Neural progenitor cell (in vitro differentiated cells): ENCODE results near the gene SLC25A45. TPM values are rescaled to one million over a fixed set of nuclear protein-coding genes. Genes with fewer than 3 reads are reported as not detected.

Experiments
- DNase-seq: peaks from one replicate; pipeline ENCODE4 v3.0.0-alpha.2; 2016; ENCODE audit warnings: low spot score
- H2AFZ ChIP-seq: fragments of 200-600 bp; sonication (generic); replicated peaks from 2 replicates; pipeline ENCODE4 v1.6.1; 2016; ENCODE audit warnings: antibody characterized with exemption
- H3F3A ChIP-seq: fragments of 200-600 bp; sonication (generic); 2 replicates; pipeline ENCODE4 v1.6.1; 2016; ENCODE audit warnings: antibody characterized with exemption, low read depth
- H3K27ac ChIP-seq: fragments of 200-600 bp; sonication (generic); 2 replicates; pipeline ENCODE4 v1.5.1; 2016; ENCODE audit warnings: mild to moderate bottlenecking
- H3K27me3 ChIP-seq: fragments of 200-600 bp; sonication (generic); 2 replicates; pipeline ENCODE4 v1.6.1; 2016; ENCODE audit warnings: mild to moderate bottlenecking, moderate library complexity
- H3K36me3 ChIP-seq: fragments of 200-600 bp; sonication (generic); 2 replicates; pipeline ENCODE4 v1.5.1; 2016
- H3K4me1 ChIP-seq: fragments of 200-600 bp; sonication (generic); 2 replicates; pipeline ENCODE4 v1.6.1; 2016; ENCODE audit warnings: mixed run types
- H3K4me2 ChIP-seq: fragments of 200-600 bp; sonication (generic); 2 replicates; pipeline ENCODE4 v1.6.1; 2016
- H3K4me3 ChIP-seq: fragments of 200-600 bp; sonication (generic); 2 replicates; pipeline ENCODE4 v1.5.1; 2016
- H3K79me2 ChIP-seq: fragments of 200-600 bp; sonication (generic); 2 replicates; pipeline ENCODE4 v1.6.1; 2016; ENCODE audit warnings: low read depth
- H3K9ac ChIP-seq: fragments of 200-600 bp; sonication (generic); 2 replicates; pipeline ENCODE4 v1.6.1; 2016
- H3K9me3 ChIP-seq: fragments of 200-600 bp; sonication (generic); 2 replicates; pipeline ENCODE4 v1.5.1; 2016; ENCODE audit warnings: low read depth
- H4K20me1 ChIP-seq: fragments of 200-600 bp; sonication (generic); 2 replicates; pipeline ENCODE4 v1.6.1; 2016; ENCODE audit warnings: low read depth
- H3K27ac Mint-ChIP-seq: 3 replicates; pipeline ENCODE4 v1.8.0; 2021; ENCODE audit warnings: mixed read lengths
- H3K27me3 Mint-ChIP-seq: 2 replicates; pipeline ENCODE4 v1.8.0; 2022; ENCODE audit warnings: low read depth, mild to moderate bottlenecking, inconsistent platforms, moderate library complexity, mixed read lengths; ENCODE audit not compliant: insufficient read depth
- H3K36me3 Mint-ChIP-seq: 3 replicates; pipeline ENCODE4 v1.8.0; 2021; ENCODE audit warnings: mixed read lengths
- H3K4me1 Mint-ChIP-seq: 3 replicates; pipeline ENCODE4 v1.8.0; 2021; ENCODE audit warnings: mixed read lengths
- H3K4me3 Mint-ChIP-seq: 3 replicates; pipeline ENCODE4 v1.8.0; 2021; ENCODE audit warnings: mild to moderate bottlenecking, moderate library complexity, mixed read lengths
- H3K9me3 Mint-ChIP-seq: 3 replicates; pipeline ENCODE4 v1.8.0; 2020; ENCODE audit warnings: mixed read lengths
- CTCF ChIP-seq: fragments of 200-600 bp; sonication (generic); IDR thresholded peaks from 2 replicates; pipeline ENCODE4 v1.5.1; 2017; ENCODE audit warnings: antibody characterized with exemption, mild to moderate bottlenecking
- EZH2 ChIP-seq: fragments of 200-600 bp; sonication (generic); IDR thresholded peaks from 2 replicates; pipeline ENCODE4 v1.6.1; 2017; ENCODE audit warnings: antibody characterized with exemption, mild to moderate bottlenecking, moderate library complexity
- EZH2phosphoT487 ChIP-seq: fragments of 200-600 bp; sonication (generic); IDR thresholded peaks from 2 replicates; pipeline ENCODE4 v1.6.1; 2017; ENCODE audit warnings: antibody characterized with exemption
- total RNA-seq: library from RNA; depleted of rRNA; stranded (reverse); fragments of >200 nt; gene quantifications from 2 replicates; pipeline ENCODE4 v1.2.3, GENCODE V29; 2015; ENCODE audit warnings: low replicate concordance

Gene SLC25A45
- total RNA-seq, 1 donor from 2014 or later: 0.47 TPM

GRCh38 chr11:65425105-65425970 lies 42.9 kb upstream of the SLC25A45 start:
- peaks cover 4% of the 10 kb centered on the region for H4K20me1 ChIP-seq
- peaks cover 33% of the 10 kb centered on the region for H3K4me1 ChIP-seq
- no peak overlapping the region for H2AFZ ChIP-seq
- H3K9ac ChIP-seq: no peak overlapping the region
- peak overlapping the region; percentile 44 for H3K4me2 ChIP-seq
- H3K27me3 ChIP-seq: no peaks in the 10 kb centered on the region
- no peaks in the 10 kb centered on the region for H3K9me3 ChIP-seq
- peaks cover 84% of the 10 kb centered on the region for H3K4me1 Mint-ChIP-seq
- H3F3A ChIP-seq: peaks cover 22% of the 10 kb centered on the region
- H3K4me3 Mint-ChIP-seq: peak overlapping the region; percentile 75
- DNase-seq: peak; percentile 36
- peaks cover 5% of the 10 kb centered on the region for H3K36me3 Mint-ChIP-seq
- peaks cover 54% of the 10 kb centered on the region for H3K79me2 ChIP-seq
- no peaks in the 10 kb centered on the region for H3K36me3 ChIP-seq
- H3K27ac ChIP-seq: no peak overlapping the region
- H3K4me3 ChIP-seq: no peak overlapping the region
- H3K27ac Mint-ChIP-seq: no peak overlapping the region
- no peak for TF ChIP-seq EZH2phosphoT487
- TF ChIP-seq EZH2: no peak
- TF ChIP-seq CTCF: no peak
- H3K27me3 Mint-ChIP-seq: peaks cover 17% of the 10 kb centered on the region
- H3K9me3 Mint-ChIP-seq: no peaks in the 10 kb centered on the region

- DNase-seq: no peak
- peak overlapping the region; percentile 75 for H3K4me3 Mint-ChIP-seq
- no peak overlapping the region for H3K27ac Mint-ChIP-seq
- Histone ChIP-seq H2AFZ (no peak overlapping the region), H3K4me3 (no peak overlapping the region), H3K27ac (no peak overlapping the region), H3K4me2 (peak overlapping the region; percentile 44), H3K4me1 (peaks cover 42% of the 10 kb centered on the region), H4K20me1 (peaks cover 4% of the 10 kb centered on the region), H3K79me2 (peaks cover 63% of the 10 kb centered on the region), H3K36me3 (no peaks in the 10 kb centered on the region), H3K27me3 (no peaks in the 10 kb centered on the region), H3K9ac (no peak overlapping the region), H3F3A (peaks cover 22% of the 10 kb centered on the region), H3K9me3 (no peaks in the 10 kb centered on the region)
- H3K36me3 Mint-ChIP-seq: peaks cover 5% of the 10 kb centered on the region
- TF ChIP-seq EZH2 (no peak), CTCF (no peak), EZH2phosphoT487 (no peak)
- peaks cover 17% of the 10 kb centered on the region for H3K27me3 Mint-ChIP-seq
- peaks cover 83% of the 10 kb centered on the region for H3K4me1 Mint-ChIP-seq
- no peaks in the 10 kb centered on the region for H3K9me3 Mint-ChIP-seq
Observed at GRCh38 chr11:65424205-65425104, 42.0 kb upstream of the SLC25A45 start.

- peaks cover 71% of the 10 kb centered on the region for H3K79me2 ChIP-seq
- peaks cover 17% of the 10 kb centered on the region for H3K27me3 Mint-ChIP-seq
- H3K27me3 ChIP-seq: no peaks in the 10 kb centered on the region
- no peaks in the 10 kb centered on the region for H3K9me3 ChIP-seq
- peaks cover 30% of the 10 kb centered on the region for H3F3A ChIP-seq
- no peaks in the 10 kb centered on the region for H3K36me3 ChIP-seq
- H3K4me2 ChIP-seq: peak overlapping the region; percentile 93
- peaks cover 4% of the 10 kb centered on the region for H4K20me1 ChIP-seq
- no peak for DNase-seq
- H3K4me1 Mint-ChIP-seq: peaks cover 85% of the 10 kb centered on the region
- no peaks in the 10 kb centered on the region for H3K9me3 Mint-ChIP-seq
- H2AFZ ChIP-seq: no peak overlapping the region
- H3K9ac ChIP-seq: no peak overlapping the region
- peak overlapping the region; percentile 75 for H3K4me3 Mint-ChIP-seq
- H3K4me3 ChIP-seq: peak overlapping the region; percentile 61
- H3K36me3 Mint-ChIP-seq: peaks cover 5% of the 10 kb centered on the region
- no peak for TF ChIP-seq CTCF
- peak overlapping the region; percentile 54 for H3K27ac Mint-ChIP-seq
- H3K4me1 ChIP-seq: peaks cover 44% of the 10 kb centered on the region
- H3K27ac ChIP-seq: no peak overlapping the region
Observed at GRCh38 chr11:65423516-65424204, 41.2 kb upstream of the SLC25A45 start.
